GM12891 (cell line): ENCODE data around the gene TTLL3.

Experiments used
- POLR2A ChIP-seq: IDR thresholded peaks from 2 replicates; pipeline ENCODE4 v1.6.1; 2011; ENCODE audit warnings: low read depth, low read length, control low read depth
- POLR2AphosphoS5 ChIP-seq: IDR thresholded peaks from 2 replicates; pipeline ENCODE4 v1.6.1; 2011; ENCODE audit warnings: low read depth, low read length, control low read depth

DNA sequence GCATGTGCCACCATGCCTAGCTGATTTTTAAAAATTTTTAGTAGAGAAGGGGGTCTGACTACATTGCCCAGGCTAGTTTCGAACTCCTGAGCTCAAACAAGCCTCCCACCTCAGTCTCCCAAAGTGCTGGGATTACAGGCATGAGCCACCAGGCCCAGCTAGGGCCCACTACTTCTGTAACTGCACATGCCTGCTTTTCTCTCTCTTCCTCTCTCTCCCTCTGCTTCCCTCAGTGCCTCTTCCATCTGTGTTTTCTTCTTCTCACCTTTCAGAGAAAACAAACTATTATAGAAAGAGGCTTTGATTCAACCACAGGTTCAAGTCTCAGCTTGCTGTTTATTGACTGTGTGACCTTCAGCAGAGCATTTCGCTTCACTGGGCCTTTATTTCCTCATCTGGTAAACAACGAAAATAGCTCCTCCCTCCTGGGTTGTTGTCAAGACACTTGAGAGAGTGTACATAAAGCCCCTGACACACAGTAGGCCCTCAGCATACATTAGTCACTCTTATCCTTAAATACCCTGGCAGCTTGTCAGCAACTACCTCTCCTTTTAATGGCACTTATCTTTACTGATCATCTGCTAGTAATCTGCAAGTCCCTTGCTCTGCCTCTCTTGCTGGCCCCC, 28.0 kb upstream of the TTLL3 start:
- TF ChIP-seq POLR2A (no peak), POLR2AphosphoS5 (no peak)
